HCT116 (cell line): Measurements from ENCODE around the gene BCAR3.

Source experiments
- SRF ChIP-seq: IDR thresholded peaks from 2 replicates; pipeline ENCODE4 v1.6.1; 2012; ENCODE audit warnings: low read depth
- TCF7L2 ChIP-seq: IDR thresholded peaks from 2 replicates; pipeline ENCODE4 v1.7.0; 2011; ENCODE audit warnings: borderline replicate concordance, inconsistent platforms; ENCODE audit not compliant: insufficient read depth, insufficient read length; ENCODE audit errors: extremely low read depth
- TF ChIP-seq, protein P1 (sequence below), 3 experiments: fragments of 200-600 bp in 1 of 3; sonication (generic) in 1 of 3; IDR thresholded peaks in 2 of 3; conservative IDR thresholded peaks in 1 of 3; 2 replicates each; pipeline ENCODE4 v1.5.1; 2012 to 2017; ENCODE audit warnings: low read depth in 2 of 3, low read length in 2 of 3, antibody characterized with exemption in 1 of 3, borderline replicate concordance in 1 of 3, control low read depth in 1 of 3, mild to moderate bottlenecking in 1 of 3, mixed read lengths in 1 of 3, mixed run types in 1 of 3, moderate library complexity in 1 of 3; ENCODE audit not compliant: insufficient read depth in 1 of 3

DNA sequence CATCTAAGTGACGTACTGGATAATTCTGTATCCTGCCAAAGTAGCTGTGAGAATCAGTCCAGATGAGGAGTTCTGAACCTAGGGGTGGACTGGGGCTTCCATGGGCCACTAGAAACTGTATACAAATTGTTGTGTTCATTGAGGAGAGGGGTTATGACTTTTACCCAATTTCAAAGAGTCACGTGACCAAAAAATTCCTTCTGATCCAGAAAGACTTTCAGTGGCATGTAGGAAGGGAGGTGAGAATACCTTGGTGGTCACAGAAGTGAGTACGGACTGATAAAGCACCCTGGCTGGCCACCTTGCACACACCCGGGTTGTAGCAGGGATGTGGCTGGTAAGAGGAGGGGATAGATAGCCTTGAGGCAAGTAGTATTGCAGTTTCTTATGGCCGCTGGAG, 60.4 kb downstream of the BCAR3 start:
- TF ChIP-seq, protein P1, sequence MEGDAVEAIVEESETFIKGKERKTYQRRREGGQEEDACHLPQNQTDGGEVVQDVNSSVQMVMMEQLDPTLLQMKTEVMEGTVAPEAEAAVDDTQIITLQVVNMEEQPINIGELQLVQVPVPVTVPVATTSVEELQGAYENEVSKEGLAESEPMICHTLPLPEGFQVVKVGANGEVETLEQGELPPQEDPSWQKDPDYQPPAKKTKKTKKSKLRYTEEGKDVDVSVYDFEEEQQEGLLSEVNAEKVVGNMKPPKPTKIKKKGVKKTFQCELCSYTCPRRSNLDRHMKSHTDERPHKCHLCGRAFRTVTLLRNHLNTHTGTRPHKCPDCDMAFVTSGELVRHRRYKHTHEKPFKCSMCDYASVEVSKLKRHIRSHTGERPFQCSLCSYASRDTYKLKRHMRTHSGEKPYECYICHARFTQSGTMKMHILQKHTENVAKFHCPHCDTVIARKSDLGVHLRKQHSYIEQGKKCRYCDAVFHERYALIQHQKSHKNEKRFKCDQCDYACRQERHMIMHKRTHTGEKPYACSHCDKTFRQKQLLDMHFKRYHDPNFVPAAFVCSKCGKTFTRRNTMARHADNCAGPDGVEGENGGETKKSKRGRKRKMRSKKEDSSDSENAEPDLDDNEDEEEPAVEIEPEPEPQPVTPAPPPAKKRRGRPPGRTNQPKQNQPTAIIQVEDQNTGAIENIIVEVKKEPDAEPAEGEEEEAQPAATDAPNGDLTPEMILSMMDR (IDR thresholded peaks at IDR 0.05 in 2 of 3, conservative IDR thresholded peaks at IDR 0.05 in 1 of 3; ENCODE audit: borderline replicate concordance in 1 of 3, insufficient read depth in 1 of 3, low read depth in 2 of 3, low read length in 2 of 3) = no peak
- no peak for TF ChIP-seq SRF
- TF ChIP-seq TCF7L2 = no peak
